ENCODE results near the gene DERL2.

Gene DERL2

DNA sequence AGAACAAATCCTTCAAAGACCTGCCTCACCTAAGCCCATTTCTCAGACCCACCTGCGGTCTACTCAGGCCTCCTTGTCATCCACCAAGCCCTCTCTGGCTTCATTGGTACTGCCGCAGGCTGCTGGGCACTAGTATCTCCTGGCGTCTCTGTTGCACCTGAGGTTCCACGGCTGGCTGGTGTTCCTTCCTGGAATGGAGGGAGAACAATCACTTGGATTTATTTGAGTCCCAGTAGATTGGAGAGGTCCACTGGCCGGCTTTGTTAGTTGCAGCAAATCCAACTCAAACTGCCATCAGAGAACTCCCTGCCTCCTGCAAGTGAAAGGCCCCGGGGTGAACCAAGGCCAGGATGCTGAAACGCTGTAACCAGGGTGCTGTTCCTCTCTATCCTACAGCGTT is 15.7 kb upstream of the DERL2 start:
- no peak for DNase-seq (ENCODE audit: low read depth)

DNA sequence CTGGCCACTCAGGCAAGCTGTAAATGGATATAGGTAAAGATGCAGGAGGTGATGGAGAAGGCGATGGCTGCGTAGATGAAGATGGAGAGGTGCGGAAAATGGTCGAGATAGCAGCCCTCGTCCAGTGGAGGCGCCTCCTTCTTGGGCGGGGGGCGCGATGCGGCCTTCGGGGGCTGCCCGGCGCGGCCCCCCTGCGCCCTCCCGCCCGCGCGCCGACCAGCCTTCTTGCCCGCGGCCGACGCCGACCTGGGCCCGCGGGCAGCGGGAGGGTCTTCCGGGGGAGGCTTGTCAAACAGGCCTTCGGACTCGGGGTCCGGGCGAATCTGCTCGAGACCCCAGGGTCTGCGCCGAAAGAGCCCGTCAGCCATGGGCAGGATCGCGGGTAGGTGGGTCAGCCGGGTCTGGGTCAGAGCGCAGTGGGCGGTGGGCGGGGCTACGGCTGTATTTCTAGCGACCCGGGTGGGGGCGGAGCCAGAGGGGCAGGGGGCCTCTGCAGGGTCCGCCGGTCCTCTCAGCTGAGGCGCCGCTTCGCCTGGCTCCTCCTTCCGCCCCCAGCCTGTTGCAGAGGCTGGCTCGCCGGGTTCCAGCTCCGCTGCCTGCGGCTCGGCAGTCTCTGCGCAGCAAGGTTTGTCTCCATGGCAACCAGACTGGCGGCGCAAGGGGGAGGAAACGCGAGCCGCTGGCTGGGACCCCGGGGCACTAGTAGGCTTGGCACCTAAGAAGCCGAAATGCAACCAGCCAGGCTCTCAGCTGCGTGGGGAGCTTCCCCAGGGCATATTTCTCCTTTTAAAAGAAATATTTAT is 14.8 kb upstream of the DERL2 start:
- DNase-seq (ENCODE audit: low read depth) = peak; percentile 89

DNA sequence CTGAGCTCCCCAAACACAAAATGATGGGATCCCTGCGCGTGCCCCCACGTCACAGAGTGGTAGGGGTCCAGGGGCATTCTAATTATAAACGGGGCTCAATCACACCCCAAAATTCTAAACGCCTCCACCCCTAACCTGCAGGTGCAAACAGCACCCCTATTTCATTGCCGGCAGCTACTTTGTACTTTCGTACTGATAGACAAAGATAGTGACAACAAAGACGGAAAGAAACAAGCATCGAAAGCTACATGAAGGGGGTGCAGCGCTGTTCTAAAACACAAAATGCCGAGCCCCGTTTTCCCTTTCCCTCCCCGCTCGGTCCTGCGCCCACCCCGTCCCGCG is 14.2 kb upstream of the DERL2 start:
- no peak for DNase-seq (ENCODE audit: low read depth)

DNA sequence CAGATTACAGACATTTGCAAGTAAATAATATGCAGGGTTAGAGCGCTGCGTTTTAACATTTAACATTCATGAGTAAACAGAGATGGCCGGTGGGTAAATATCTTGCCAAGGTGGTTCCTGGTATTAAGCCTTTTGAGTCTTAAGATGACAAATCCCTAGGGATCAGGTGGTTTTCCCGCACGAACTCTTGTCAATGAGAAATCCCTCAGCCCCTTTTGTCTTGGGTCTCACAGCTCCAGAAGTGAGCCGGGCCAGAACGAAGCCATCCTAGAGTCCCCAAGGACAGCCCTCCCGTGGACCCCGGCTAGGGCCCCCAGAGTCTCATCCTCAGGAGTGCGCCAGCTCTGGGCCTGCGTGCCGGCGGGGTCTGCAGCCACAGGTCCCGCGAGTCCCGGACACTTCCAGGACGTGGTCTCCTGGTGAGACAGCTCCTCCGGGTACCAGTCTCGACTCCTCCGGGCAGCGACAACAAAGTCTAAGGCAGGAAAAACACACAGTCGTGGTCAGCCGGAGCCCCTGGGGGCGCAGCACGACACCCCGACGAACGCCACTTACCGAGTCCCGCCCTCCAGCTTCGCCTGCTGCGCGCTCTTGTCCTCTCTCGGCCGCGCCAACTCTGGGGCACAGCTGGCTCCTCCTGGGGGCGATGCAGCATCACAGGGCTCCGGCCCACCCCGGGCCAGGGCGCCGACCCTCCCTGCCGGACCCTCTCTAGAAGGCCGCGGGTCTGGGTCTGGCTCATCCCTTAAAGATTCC is 13.7 kb upstream of the DERL2 start:
- peak; percentile 33 for DNase-seq (ENCODE audit: low read depth)

DNA sequence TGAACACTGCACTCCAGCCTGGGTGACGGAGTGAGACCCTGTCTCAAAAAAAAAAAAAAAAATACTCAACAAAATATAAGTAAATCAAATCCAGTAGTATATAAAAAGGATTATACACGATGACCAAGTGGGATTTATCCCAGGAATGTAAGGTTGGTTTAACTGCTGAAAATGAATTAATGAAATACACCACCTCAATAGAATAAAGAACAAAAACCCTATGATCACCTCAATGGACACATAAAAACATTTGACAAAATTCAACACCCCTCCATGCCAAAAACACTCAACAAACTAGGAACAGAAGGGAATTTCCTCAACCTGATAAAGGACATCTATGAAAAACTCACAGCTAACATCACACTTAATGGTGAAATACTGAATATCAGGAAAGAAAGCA is 7.0 kb upstream of the DERL2 start:
- no peak for DNase-seq (ENCODE audit: low read depth)

DNA sequence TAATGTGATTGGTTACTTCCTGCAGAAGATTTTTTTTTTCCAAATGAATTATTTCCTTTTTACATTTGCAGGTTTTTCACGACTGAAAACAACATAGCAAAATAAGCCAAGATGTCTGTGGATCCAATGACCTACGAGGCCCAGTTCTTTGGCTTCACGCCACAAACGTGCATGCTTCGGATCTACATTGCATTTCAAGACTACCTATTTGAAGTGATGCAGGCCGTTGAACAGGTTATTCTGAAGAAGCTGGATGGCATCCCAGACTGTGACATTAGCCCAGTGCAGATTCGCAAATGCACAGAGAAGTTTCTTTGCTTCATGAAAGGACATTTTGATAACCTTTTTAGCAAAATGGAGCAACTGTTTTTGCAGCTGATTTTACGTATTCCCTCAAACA is 2.8 kb upstream of the DERL2 start:
- no peak for DNase-seq (ENCODE audit: low read depth)

DNA sequence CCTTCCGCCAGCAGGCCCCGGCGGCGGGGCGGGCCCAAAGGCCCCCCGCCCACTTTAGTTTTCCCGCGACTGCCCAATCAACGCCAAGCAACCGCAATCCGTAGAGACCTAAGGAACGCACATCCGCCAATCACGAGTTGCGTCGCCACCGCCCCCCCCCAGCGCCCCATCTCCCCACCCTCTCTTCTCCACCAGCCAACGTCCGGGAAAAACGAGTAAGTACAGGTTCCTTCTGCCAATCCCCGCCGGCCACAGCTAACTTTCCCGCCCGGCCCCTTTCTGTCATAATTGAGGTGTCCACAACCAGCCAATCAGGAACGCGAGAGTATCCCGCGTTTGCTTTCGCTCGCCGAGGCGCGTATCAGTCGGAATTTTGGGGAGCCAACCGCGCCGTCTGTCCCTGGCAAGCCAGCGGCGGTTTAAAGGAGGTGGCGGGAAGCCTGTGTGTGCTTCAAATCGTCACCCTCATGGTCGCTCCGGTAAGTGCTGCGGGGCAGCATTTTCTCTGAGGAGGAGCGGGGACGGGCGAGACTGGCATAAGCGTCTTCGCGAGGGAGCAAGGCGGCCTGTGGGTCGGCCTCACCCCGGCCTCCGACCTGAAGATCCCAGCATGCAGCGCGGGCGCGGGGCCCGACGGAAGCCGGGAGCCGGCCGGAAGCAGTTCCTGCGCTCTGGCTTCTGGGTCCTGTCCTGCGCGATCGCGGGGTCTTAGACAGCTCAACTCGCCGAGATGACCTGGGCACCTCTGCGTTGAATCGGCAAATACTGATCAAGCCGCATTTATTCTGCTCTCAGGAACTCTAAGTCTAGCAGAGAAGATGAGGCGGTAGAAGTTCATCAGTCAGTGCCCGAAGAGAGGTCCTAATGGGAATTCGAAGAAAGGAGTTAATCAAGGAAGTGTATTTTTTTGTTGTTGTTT is 487 bp upstream of the DERL2 start, which contains the start of gene MIS12:
MIS12 (plus strand) TSS at position 361 of the 919 bp plus-strand sequence. CDS start 2,297 bp downstream, outside the sequence.
- DNase-seq (ENCODE audit: low read depth) = peak; percentile 100

DNA sequence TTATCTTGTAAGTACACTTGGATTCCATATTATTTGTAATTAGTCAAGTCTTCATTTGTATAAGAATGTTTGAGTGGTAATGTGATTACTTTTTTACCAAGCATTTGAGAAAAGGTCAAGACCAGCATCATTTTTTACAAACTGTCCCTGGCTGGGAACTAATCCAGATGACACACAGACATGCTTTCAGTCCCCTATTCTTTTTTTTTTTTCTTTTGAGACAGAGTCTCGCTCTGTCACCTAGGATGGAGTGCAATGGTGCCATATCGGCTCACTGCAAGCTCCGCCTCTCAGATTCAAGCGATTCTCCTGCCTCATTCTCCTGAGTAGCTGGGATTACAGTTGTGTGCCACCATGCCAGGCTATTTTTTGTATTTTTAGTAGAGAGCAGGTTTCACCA is 4.5 kb downstream of the DERL2 start:
- no peak for DNase-seq (ENCODE audit: low read depth)

DNA sequence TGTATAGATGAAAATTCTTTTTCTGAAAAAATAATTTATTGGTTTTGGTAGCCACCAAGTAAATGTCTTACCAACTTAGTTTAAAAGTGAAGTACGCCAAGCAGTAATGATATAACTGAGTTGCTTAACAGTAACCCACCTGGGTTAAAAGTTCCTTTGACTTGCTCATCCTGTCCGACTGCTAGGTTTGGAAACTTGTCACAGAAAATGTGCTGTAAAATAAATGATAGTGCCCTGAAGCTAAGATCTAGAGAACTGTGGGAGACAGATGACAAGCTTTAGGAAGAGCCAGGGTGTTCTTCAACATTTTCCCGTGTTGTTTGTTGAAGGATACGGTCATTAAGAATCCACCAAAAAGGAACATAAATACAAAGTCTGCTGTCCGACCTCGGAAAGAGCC is 5.0 kb downstream of the DERL2 start:
- no peak for DNase-seq (ENCODE audit: low read depth)

DNA sequence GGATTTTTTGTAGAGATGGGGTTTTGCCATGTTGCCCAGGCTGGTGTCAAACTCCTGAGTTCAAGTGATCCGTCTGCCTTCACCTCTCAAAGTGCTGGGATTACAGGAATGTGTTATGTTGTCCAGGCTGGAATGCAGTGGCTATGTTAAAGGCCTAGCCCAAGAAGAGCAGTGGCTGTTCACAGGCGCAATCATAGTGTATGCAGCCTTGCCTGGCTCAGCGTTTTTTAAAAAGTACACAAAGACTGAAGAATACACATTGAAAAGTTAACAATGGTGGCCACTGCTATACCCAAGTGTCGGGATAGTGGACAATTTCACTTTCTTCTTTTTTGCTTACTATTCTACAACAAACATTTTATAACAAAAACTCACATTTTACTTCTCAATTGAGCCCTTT is 7.0 kb downstream of the DERL2 start:
- DNase-seq (ENCODE audit: low read depth) = no peak

DNA sequence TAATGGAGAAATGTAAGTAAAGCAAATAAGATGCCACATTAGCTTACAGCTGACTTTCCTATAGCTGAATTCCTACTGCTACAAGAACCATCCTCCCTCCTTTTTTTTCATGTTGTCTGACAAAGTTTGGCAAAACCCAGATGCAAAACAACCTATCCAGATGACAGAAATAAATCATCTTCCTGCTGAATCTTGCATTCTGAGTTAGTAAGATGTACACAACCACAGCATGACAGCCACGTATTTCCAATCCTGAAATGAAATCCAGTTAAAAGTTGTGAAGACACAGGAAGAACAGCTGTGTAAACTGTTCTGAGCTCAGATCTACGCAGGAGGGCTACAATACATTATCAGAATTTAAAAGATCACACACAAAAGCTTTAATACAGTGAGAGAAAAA is 12.1 kb downstream of the DERL2 start:
- no peak for DNase-seq (ENCODE audit: low read depth)

DNA sequence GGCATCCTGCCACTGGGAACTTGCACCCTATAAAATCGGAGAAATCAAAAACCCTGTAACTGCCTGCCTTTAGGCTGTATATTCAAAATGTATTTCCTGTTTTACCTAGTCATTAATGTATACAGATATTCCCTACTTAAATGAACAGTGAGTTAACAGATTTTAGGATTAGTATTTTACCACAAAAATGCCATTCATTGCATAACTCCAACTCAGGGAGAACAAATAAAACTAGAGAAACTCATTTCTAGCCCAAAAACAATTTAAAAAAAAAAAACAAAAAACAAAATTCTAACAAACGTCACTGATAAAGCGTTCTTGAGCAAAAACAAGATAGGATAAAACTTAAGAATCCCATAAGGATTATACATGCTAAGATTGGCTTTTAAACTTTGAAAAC is 13.5 kb downstream of the DERL2 start:
- peak; percentile 2 for DNase-seq (ENCODE audit: low read depth)

DNA sequence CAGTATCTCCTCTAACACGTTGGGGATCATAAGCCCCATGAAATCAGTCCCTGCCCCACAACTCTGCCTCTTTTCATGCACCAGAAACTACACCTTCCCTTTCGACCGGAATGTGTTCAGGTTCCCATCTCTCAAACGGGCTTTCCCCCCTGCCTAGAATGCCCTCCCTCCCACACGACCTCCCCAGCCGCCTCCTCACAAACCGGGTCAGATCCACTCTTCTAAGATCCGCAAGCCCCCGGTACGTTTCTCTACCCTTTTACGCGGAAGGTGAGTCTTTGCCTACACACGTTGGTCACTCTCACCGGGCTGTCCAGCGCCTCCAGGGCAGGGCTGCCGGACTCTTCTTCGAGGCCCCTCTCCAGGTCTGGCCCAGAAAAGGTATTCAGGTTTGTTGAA is 17.9 kb downstream of the DERL2 start:
- DNase-seq (ENCODE audit: low read depth) = no peak

DNA sequence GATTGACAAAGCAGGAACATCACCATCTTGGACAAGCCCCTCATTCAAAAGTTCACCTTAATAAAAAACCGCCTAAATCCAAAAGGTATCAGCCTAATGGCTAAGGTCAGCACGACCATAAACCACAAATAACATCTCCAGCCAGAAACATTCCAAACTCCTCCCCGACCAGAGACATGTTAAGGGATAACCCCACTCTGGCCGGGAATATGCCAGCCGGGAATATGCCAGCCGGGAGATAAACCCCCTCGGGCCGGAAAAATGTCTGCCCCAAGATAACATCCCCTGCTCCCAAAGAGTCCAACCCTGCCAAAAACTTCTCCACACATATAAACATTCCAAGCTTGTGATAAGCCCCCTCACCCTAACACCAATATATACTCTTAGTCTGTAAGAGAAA is 18.6 kb downstream of the DERL2 start:
- DNase-seq (ENCODE audit: low read depth) = peak; percentile 22

DNA sequence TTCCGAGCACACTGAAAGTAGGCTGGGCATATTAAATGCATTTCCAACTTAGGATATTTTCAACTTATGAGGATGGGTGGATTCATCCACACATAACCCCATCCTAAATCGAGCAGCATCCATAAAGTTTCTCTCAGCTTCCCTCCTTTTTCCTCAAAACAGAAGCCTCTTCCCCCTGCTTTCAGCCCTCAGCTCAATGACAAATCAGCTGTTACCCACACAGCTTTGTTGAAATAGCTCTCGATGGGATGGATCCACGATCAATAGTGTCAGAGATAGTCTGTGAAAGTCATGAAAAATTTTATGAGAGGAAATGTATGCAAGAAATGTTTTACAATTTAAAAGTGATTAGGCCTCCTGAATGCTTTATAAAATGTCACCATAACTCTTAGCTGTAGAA is 19.7 kb downstream of the DERL2 start:
- no peak for DNase-seq (ENCODE audit: low read depth)

DNA sequence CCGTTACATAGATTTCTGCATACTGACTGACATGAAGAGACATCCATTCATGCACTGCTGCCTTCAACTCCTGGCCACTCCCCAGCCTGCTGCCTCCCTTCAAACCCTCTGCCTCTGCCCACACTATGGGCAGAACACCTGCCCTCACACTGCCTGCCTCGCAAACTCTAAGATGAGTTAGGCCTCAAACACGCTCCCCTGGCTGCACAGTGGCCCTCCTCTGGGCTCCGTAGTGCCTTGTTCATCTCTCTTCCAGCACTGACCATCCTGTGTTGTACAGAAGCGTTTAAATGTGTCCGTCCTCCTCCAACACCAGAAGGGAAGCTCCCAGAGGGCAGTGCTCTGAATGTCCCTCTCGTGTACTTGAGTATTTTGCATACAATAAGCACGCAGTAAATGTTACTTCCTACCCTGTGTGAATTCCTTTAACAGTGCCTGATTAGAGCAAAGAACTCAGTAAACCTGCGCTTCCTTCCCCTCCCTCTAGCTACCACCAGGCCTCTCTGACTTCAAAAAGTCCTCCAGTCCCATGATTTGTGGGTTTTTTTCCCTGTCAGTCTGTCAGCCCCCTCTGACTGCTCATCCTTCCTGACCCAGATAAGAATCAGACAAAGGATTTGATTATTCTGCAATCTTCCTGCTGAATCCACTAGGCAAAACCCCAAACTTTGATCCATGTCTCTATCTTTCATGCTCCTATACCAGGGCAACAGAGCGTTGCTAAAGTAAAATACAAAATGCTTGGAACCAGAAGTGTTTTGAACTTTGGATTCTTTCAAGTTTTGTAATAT is 21.1 kb downstream of the DERL2 start:
- DNase-seq (ENCODE audit: low read depth) = no peak

DNA sequence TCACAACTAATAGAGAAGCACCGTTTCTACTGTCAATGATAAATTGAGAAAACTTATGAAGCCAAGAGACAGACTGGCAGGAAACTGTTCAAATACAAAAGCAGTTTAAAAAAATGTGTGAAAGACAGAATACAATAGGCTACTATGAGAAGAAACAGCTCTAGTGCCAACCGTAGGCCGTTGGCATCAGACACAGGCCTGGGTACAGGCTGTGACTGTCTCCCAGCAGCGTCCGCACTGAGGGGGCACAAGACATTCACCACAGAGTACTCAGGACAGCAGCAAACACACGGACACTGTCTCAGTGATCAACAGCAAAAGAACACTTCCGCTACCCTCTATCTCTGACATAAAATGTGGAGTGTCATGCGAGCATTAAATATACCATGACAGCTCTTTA is 39.2 kb downstream of the DERL2 start:
- DNase-seq (ENCODE audit: low read depth) = no peak

DNA sequence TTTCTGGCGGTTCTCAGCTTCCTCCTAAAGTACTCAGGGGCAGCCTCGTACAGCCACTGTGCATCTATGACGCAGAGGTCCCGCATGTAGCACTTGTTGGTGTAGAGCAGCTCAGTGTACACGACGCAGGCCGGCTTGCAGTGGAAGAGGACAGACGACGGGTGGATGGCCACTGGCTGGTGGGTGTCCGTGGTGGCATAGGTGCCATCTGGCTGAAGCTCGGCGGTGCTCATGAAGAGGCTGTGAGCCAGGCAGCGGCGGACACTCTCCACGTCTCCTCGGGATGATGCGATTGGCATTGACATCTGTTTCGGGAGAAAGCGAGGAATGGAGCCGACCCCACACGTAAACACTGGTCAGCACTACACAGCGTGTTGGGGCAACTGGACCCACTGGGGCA is 41.8 kb downstream of the DERL2 start:
- DNase-seq (ENCODE audit: low read depth) = no peak

DNA sequence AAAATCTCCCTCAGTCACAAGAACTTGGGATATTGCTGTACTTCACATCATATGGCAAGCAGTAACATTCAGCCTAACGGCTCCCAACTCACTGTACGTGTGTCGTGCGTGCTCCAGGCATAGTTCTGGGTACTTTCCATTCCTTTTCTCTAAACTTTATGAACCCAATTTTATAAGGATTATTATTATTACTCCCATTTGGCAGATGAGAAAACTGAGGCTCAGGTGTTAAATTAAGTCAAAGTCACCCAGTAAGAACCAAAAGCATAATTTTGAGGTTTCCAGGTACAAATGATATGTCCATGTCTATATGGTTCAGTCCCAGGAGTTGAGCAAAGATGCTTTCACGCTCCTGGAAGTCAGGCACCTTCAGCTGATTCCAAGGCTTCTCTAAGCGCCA is 42.2 kb downstream of the DERL2 start:
- no peak for DNase-seq (ENCODE audit: low read depth)

DNA sequence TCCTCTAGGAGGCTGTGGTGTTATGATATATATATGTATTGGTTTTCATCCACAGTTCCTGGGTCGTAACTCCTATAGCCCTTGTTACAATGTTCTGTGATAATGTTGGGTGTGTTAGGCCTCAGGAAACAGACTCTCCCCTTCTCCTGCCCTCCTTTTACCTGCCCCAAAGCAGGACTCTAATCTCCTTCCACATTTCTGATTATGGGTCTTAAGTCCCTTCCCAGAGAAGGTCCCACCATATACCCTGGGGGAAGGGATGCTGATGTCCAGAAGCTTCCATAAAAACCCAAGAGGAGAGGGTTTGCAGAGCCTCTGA is 46.6 kb downstream of the DERL2 start:
- no peak for DNase-seq (ENCODE audit: low read depth)

DNA sequence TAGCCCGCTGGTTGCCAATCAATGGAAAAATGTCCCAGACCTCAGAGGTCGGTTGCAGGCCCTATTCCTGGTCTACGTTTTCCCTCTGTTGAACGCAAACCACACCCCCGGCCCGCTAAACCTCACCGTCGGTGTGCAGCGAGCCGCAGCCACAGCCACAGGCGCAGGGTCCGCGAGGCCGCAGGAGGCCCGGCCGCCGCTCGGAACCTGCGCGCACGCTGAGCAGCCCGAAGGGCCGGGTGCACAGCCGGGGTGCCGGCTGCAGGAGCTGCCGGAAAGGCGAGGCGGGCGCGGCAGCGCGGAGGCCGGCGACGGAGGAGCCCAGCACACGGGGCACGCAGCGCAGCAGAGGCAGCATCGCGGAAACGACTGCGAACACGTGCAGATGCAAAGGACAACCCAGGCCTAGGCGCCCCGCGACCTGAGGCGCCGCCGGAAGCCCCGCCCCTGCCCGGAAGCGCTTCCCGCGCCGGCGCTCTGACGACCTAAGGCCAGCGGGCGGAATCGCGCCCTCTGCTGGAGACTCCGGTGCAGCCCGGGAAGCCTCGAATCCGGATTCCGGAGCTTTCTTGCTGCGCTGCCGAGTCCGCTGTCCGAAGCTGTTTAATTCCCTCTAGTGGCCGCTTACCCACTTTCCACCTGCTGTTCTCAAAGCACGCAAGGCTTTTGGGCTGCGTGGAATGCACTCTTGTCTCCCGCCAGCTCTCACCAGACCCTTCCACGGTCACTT is 47.1 kb downstream of the DERL2 start, which contains the start of gene C1QBP:
C1QBP (minus strand) TSS at position 440 of the 730 bp plus-strand sequence; CDS start at position 358, 82 bp downstream.
- DNase-seq (ENCODE audit: low read depth) = peak; percentile 90

Measured in EH (cell line).